Kidney (tissue), 14 donors: ENCODE measurements around the gene HS1BP3. TPM values are rescaled to one million over a fixed set of nuclear protein-coding genes. Genes with fewer than 3 reads are reported as not detected.

Source experiments
- DNase-seq, 5 donors: peaks; one replicate each; pipeline ENCODE4 v3.0.0-alpha.2; 2013 to 2020
- FAIRE-seq: peaks from 2 replicates; lab custom pipeline; 2012; peaks lifted over from hg19 to GRCh38; lab: Jason Lieb, UNC
- H3K27ac ChIP-seq, 2 donors: one replicate each; pipeline ENCODE4 v1.7.0; 2013; ENCODE audit warnings: low read depth in 2 of 2, low read length in 2 of 2, inconsistent platforms in 1 of 2
- H3K27me3 ChIP-seq: one replicate; pipeline ENCODE4 v1.7.1; 2013; ENCODE audit warnings: low read length, inconsistent platforms; ENCODE audit not compliant: control insufficient read depth, insufficient read depth
- H3K36me3 ChIP-seq, 3 donors: one replicate each; pipeline versions ENCODE4 v1.7.0 to v1.7.1; 2013; ENCODE audit warnings: low read length in 3 of 3, control low read depth in 1 of 3, inconsistent platforms in 1 of 3; ENCODE audit not compliant: insufficient read depth in 3 of 3, control insufficient read depth in 2 of 3
- H3K4me1 ChIP-seq, 3 donors: one replicate each; pipeline versions ENCODE4 v1.7.0 to v1.7.1; 2013; ENCODE audit warnings: low read length in 3 of 3, inconsistent platforms in 1 of 3, low read depth in 1 of 3; ENCODE audit not compliant: control insufficient read depth in 2 of 3, insufficient read depth in 2 of 3
- H3K4me3 ChIP-seq, 3 donors: one replicate each; pipeline versions ENCODE4 v1.7.0 to v1.8.1; 2013; ENCODE audit warnings: low read length in 3 of 3, control low read depth in 1 of 3, inconsistent platforms in 1 of 3
- H3K9ac ChIP-seq, 3 donors: one replicate each; pipeline versions ENCODE4 v1.7.0 to v1.7.1; 2013; ENCODE audit warnings: low read length in 3 of 3, control low read depth in 1 of 3, inconsistent platforms in 1 of 3
- H3K9me3 ChIP-seq, 3 donors: one replicate each; pipeline versions ENCODE4 v1.7.0 to v1.7.1; 2013; ENCODE audit warnings: low read length in 3 of 3, control low read depth in 1 of 3, inconsistent platforms in 1 of 3; ENCODE audit not compliant: control insufficient read depth in 2 of 3, insufficient read depth in 1 of 3
- CTCF ChIP-seq: IDR thresholded peaks from 3 replicates; pipeline ENCODE4 v1.5.1; 2012; ENCODE audit warnings: mild to moderate bottlenecking, moderate library complexity, borderline replicate concordance; ENCODE audit not compliant: insufficient read depth; ENCODE audit errors: extremely low read depth
- intact Hi-C: fragments of 100-400 bp; cut with DNase I; formaldehyde crosslinking; loops from one replicate; pipeline ENCODE4 v1.11.1; 2022
- polyA plus RNA-seq: library from polyadenylated mRNA; stranded (reverse); fragments of 350-450 nt; fragmentation: Illumina TruSeq; extraction: RNeasy Lipid Tissue Mini Kit (QIAGEN cat#74804); gene quantifications from one replicate; pipeline ENCODE4 v1.2.3, GENCODE V29; 2014; ENCODE audit warnings: low read depth, low replicate concordance; ENCODE audit not compliant: insufficient read depth
- total RNA-seq: library from RNA; stranded (reverse); fragmentation: NEBNext Ultra II Directional; extraction: Animal tissue kit (Norgen Biotek cat#: 25700); gene quantifications from one replicate; pipeline ENCODE4 v1.2.1, GENCODE V29; 2021
- donor health status: control.
- donor health status: control.
- donor health status: control.
- donor health status: control.
- donor health status: control.
- donor health status: DM: yes; HTN: yes; CAD: no.
- donor health status: Normal renal cell carcinoma (clear cell type).

HS1BP3 gene
- total and polyA plus RNA-seq, 2 donors from 2014 or later: 35.5 to 37.5 TPM

DNA sequence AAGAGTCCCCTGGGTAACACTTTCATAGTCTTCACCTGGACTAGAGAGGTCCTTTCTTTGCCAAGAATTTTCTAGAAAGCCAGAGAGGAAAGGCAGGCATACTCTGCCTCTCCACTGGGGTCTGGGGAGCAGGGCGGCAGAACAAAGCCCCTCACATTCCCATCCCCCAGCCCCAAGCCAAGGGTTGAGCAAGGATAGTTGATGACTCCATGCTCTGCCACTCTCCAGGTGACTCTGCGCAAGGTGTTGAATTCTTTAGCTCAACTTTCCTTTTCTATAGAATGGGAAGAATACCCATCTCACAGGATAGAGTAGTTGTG, 13.1 kb upstream of the HS1BP3 start:
- Histone ChIP-seq H3K36me3 (no peaks in the 10 kb centered on the region), H3K9me3 (no peaks in the 10 kb centered on the region), H3K9ac (no peak overlapping the region), H3K4me3 (no peak overlapping the region), H3K4me1 (peaks cover 0 to 24% (median 13%) of the 10 kb centered on the region in 3 donors), H3K27ac (peak overlapping the region in 1 of 2 donors; percentile 17), H3K27me3 (peaks cover 39% of the 10 kb centered on the region)
- FAIRE-seq: no peak
- TF ChIP-seq CTCF: no peak
- intact Hi-C loops: no loop called here
- no peak for DNase-seq

DNA sequence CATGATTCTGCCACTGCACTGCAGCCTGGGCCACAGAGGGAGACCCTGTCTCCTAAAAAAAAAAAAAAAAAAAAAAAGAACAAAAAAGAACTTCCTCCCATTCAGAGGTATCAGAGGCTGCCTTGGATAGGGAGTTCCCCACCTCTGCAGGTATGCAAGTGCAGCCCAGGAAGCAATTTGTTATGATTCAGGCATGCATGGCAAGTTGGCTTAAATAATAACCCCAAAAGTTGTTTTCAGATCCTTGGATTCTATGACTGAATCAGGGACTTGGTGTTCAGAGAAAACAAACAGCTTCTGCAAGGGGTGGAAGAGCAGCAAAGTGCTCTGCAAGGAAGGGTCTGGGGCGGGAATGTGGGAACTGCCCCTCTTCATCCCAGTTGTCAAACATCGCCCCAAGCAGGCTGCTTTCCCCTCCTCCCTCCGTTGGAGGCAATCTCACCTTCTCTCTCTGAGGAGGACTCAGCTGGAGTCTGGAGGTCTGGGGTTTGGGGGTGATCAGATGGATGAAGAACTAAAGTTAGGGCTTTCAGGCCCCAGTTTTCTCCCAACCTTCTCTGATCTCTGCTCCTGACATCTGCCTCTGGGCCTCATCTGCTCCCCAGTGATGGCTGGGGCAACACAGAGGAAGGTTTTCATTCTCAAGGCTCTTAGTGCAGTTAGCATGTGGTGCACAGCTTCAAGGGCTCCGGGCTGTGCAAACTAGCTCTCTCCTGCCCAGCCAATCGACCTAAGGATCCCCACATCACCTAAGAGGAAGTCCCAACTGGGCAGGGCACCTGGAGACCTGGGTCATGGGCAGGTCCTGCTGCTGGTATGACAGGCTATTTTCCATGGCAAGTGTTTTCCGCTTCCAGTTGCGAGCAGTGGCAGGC, 12.5 kb upstream of the HS1BP3 start:
- TF ChIP-seq CTCF: no peak
- intact Hi-C loops: no loop called here
- no peak overlapping the region for H3K9ac ChIP-seq
- peaks cover 33% of the 10 kb centered on the region for H3K27me3 ChIP-seq
- peaks cover 0 to 23% (median 8%) of the 10 kb centered on the region in 3 donors for H3K4me1 ChIP-seq
- peak overlapping the region; percentile 36 to 55 for H3K27ac ChIP-seq
- DNase-seq: peak in 2 of 5 donors; percentile 40 to 83
- H3K9me3 ChIP-seq: no peaks in the 10 kb centered on the region
- no peaks in the 10 kb centered on the region for H3K36me3 ChIP-seq
- H3K4me3 ChIP-seq: no peak overlapping the region
- FAIRE-seq: no peak

GRCh38 chr2:20662308-20662937, 11.5 kb upstream of the HS1BP3 start:
- TF ChIP-seq CTCF: no peak
- peak in 2 of 5 donors; percentile 31 to 49 for DNase-seq
- intact Hi-C loops: no loop called here
- H3K9me3 ChIP-seq: no peaks in the 10 kb centered on the region
- no peak overlapping the region for H3K4me3 ChIP-seq
- peaks cover 0 to 15% (median 5%) of the 10 kb centered on the region in 3 donors for H3K4me1 ChIP-seq
- no peak for FAIRE-seq
- H3K27me3 ChIP-seq: peaks cover 30% of the 10 kb centered on the region
- no peak overlapping the region for H3K9ac ChIP-seq
- no peaks in the 10 kb centered on the region for H3K36me3 ChIP-seq
- no peak overlapping the region for H3K27ac ChIP-seq
